Muscle layer of duodenum (tissue), 2 donors: Measurements from ENCODE around the gene NES.
A peak's percentile ranks its signal among the peaks of the same experiment; 100 is the strongest.

Source experiments
- H3K27ac ChIP-seq: one replicate; pipeline ENCODE4 v1.7.0; 2013; ENCODE audit warnings: mild to moderate bottlenecking, low read length
- H3K27me3 ChIP-seq: one replicate; pipeline ENCODE4 v1.7.0; 2013; ENCODE audit warnings: low read depth, mild to moderate bottlenecking, control low read depth, low read length
- H3K36me3 ChIP-seq, 2 donors: one replicate each; pipeline ENCODE4 v1.7.0; 2013; ENCODE audit warnings: low read length in 2 of 2, control low read depth in 1 of 2, mild to moderate bottlenecking in 1 of 2; ENCODE audit not compliant: insufficient read depth in 2 of 2, control insufficient read depth in 1 of 2
- H3K4me1 ChIP-seq, 2 donors: one replicate each; pipeline ENCODE4 v1.7.0; 2013; ENCODE audit warnings: low read length in 2 of 2, mild to moderate bottlenecking in 2 of 2, control low read depth in 1 of 2, moderate library complexity in 1 of 2; ENCODE audit not compliant: insufficient read depth in 2 of 2, control insufficient read depth in 1 of 2
- H3K4me3 ChIP-seq, 2 donors: one replicate each; pipeline ENCODE4 v1.7.0; 2013; ENCODE audit warnings: low read length in 2 of 2, low read depth in 1 of 2, mild to moderate bottlenecking in 1 of 2
- H3K9me3 ChIP-seq, 2 donors: one replicate each; pipeline ENCODE4 v1.7.0; 2013; ENCODE audit warnings: low read length in 2 of 2, control low read depth in 1 of 2, mild to moderate bottlenecking in 1 of 2; ENCODE audit not compliant: control insufficient read depth in 1 of 2
- donor health status: healthy.

The NES gene, protein sequence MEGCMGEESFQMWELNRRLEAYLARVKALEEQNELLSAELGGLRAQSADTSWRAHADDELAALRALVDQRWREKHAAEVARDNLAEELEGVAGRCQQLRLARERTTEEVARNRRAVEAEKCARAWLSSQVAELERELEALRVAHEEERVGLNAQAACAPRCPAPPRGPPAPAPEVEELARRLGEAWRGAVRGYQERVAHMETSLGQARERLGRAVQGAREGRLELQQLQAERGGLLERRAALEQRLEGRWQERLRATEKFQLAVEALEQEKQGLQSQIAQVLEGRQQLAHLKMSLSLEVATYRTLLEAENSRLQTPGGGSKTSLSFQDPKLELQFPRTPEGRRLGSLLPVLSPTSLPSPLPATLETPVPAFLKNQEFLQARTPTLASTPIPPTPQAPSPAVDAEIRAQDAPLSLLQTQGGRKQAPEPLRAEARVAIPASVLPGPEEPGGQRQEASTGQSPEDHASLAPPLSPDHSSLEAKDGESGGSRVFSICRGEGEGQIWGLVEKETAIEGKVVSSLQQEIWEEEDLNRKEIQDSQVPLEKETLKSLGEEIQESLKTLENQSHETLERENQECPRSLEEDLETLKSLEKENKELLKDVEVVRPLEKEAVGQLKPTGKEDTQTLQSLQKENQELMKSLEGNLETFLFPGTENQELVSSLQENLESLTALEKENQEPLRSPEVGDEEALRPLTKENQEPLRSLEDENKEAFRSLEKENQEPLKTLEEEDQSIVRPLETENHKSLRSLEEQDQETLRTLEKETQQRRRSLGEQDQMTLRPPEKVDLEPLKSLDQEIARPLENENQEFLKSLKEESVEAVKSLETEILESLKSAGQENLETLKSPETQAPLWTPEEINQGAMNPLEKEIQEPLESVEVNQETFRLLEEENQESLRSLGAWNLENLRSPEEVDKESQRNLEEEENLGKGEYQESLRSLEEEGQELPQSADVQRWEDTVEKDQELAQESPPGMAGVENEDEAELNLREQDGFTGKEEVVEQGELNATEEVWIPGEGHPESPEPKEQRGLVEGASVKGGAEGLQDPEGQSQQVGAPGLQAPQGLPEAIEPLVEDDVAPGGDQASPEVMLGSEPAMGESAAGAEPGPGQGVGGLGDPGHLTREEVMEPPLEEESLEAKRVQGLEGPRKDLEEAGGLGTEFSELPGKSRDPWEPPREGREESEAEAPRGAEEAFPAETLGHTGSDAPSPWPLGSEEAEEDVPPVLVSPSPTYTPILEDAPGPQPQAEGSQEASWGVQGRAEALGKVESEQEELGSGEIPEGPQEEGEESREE (N-terminal part only)

DNA sequence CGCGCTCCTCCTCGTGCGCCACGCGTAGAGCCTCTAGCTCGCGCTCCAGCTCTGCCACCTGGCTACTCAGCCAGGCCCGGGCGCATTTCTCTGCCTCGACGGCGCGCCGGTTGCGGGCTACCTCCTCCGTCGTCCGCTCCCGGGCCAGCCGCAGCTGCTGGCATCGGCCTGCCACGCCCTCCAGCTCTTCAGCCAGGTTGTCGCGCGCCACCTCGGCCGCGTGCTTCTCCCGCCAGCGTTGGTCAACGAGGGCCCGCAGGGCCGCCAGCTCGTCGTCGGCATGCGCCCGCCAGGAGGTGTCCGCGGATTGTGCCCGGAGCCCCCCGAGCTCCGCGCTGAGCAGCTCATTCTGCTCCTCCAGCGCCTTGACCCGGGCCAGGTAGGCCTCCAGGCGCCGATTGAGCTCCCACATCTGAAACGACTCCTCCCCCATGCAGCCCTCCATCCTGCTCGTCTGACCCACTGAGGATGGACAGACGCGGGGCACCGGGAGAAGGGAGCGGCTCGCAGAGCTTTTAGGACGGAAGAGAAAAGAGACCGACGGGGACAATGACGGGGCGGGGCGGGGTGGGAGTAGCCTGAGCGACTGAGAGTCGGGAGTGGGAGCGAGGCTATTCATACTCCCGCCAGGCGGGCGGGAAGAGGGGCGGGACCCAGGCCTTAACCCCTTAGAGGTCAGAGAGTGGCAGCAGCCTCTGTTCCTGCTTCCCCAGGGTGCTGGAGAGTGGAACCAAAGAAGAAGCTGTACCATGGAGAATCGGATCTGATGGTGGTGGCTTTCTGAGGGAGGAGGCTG, at the start of gene NES:
TSS of gene NES (minus strand) at position 588 of the 796 bp plus-strand sequence. CDS start at position 445, 143 bp downstream.
- Histone ChIP-seq H3K4me3 (peak within 1 kb of the TSS; percentile 60 to 69), H3K4me1 (peaks cover 6 to 35% of the 10 kb centered on the region in 2 donors), H3K27me3 (peaks cover 8% of the 10 kb centered on the region), H3K9me3 (no peaks in the 10 kb centered on the region), H3K27ac (peak within 1 kb of the TSS; percentile 39), H3K36me3 (no peaks in the 10 kb centered on the region)

DNA sequence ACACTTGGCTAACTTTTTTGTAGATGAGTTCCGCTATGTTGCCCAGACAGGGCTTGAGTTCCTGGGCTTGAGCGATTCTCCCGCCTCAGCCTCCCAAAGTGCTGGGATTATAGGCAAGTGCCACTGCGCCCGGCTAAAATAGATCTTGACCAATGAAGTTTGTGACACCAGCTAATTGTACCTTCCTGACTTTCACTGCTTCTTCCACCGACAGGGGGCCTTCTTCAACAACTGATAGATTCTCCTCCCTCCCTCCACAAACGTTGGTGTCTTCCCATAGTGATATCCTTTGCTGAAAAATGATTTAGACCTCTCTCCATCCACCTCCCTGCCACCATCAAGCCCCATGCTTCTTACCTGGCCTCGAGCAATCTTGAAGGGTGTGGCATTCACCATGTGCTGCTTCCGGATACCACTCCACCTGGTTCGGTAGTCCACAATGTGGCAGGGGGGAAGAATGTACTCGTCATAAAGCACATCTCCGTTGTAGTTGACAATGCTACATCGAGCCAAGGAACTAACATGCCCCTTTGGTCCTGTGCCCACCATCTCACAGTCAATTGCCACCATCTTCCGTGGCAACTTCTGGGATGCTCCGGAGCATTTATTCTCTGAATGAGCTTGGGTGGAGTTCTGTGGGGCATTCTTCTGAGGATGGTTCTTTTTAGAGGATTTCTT, 49.5 kb upstream of the NES start:
- Histone ChIP-seq H3K27me3 (no peaks in the 10 kb centered on the region), H3K27ac (no peak overlapping the region), H3K9me3 (no peaks in the 10 kb centered on the region), H3K4me3 (peak overlapping the region; percentile 94 to 96), H3K36me3 (peaks cover 21 to 25% of the 10 kb centered on the region in 2 donors), H3K4me1 (peaks cover 27 to 37% of the 10 kb centered on the region in 2 donors)

DNA sequence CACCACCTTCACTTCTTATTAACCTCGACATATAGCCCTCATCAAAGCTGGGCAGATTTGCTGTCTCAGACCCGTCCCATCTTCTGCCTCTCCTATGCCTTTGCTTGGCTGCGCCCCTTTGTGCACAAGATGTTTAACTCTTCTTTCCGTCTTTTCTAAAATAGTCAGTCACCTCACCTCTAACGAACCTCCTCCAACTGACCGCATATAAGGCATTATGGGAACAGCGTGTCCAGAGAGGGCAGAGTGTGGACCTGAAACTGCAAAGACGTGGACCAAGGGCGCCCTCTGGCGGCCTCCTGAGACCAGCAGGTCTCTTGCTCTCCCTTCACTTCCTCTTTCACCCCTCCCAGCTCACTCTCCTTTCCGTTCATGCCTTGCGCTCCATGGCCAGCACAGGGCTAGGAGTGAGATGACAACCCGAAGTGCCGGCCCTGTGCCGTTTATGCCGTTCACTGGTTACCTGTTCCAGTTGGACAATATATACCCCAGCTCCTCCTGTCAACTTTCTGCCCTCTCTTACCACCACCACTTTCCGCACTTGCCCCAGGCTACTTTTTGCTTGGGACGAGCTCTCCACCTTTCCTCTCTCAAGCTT, 48.6 kb upstream of the NES start:
- Histone ChIP-seq H3K36me3 (peaks cover 30 to 34% of the 10 kb centered on the region in 2 donors), H3K4me3 (peak overlapping the region; percentile 94 to 96), H3K9me3 (no peaks in the 10 kb centered on the region), H3K4me1 (peaks cover 27 to 37% of the 10 kb centered on the region in 2 donors), H3K27ac (no peak overlapping the region), H3K27me3 (no peaks in the 10 kb centered on the region)

DNA sequence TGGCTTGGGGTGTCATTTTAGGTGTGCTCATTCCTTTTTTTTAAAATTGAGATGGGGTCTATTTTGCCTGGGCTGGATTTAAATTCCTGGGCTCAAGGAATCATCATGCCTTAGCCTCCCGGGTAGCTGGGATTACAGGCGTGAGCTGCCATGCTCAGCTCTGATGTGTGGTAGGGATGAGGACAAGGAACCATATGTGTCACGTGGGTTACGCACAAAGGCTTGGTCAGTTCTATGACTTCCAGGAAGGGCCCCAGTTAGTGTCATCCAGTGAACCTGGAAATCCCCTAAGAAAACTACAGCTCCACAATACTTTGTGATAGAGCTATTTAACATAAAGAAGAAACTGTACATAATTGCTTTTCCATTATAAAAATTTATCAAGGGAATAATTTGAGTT, 44.3 kb upstream of the NES start:
- H3K9me3 ChIP-seq: no peaks in the 10 kb centered on the region
- peaks cover 33 to 46% of the 10 kb centered on the region in 2 donors for H3K36me3 ChIP-seq
- no peaks in the 10 kb centered on the region for H3K27me3 ChIP-seq
- no peak overlapping the region for H3K4me3 ChIP-seq
- no peak overlapping the region for H3K27ac ChIP-seq
- peaks cover 11 to 22% of the 10 kb centered on the region in 2 donors for H3K4me1 ChIP-seq

DNA sequence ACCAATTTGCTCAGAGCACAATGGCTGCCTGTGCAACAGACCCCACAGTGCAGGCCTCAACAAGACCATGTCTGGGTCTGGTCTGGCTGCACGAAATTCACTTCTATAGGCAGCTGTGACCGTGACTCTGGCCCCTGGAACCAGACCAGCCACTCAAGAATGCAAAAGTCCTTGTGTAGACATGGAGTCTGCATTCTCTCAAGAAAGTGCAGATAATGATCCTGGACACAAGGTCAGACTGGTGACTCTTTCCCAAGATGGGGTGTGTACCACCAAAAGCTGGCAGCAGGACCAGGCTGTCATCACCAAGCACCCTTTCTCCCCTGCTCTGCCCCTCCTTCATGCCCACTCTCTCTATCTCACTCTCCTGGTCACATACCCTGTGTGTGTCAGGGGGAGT, 43.9 kb upstream of the NES start:
- peaks cover 33 to 46% of the 10 kb centered on the region in 2 donors for H3K36me3 ChIP-seq

DNA sequence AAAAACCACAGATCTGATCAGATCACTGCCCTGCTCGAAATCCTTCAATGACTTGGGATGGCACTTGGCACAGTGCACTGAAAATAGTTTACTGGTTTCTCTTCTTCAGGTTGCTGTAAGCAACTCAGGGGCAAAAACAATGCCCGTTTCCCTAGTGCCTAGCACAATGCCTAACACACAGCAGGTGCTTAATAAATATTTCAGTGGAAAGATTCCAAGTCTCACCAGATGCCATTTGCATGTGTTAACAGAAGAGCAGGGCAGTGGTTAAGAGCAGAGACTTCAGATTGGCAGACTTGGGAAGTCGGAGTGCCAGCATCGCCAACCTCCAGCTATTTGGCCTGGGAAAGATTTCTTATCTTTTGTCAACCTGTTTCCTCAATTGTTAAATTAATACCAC, 40.1 kb upstream of the NES start:
- H3K4me1 ChIP-seq: peaks cover 0 to 7% of the 10 kb centered on the region in 2 donors
- H3K27me3 ChIP-seq: no peaks in the 10 kb centered on the region
- H3K4me3 ChIP-seq: no peak overlapping the region
- no peaks in the 10 kb centered on the region for H3K9me3 ChIP-seq
- H3K27ac ChIP-seq: no peak overlapping the region
- H3K36me3 ChIP-seq: peaks cover 15 to 28% of the 10 kb centered on the region in 2 donors

More for the DNA sequence above, 43.9 kb upstream of the NES start:
- H3K27me3 ChIP-seq: no peaks in the 10 kb centered on the region
- H3K27ac ChIP-seq: no peak overlapping the region
- H3K4me1 ChIP-seq: peaks cover 9 to 18% of the 10 kb centered on the region in 2 donors
- no peaks in the 10 kb centered on the region for H3K9me3 ChIP-seq
- H3K4me3 ChIP-seq: no peak overlapping the region

DNA sequence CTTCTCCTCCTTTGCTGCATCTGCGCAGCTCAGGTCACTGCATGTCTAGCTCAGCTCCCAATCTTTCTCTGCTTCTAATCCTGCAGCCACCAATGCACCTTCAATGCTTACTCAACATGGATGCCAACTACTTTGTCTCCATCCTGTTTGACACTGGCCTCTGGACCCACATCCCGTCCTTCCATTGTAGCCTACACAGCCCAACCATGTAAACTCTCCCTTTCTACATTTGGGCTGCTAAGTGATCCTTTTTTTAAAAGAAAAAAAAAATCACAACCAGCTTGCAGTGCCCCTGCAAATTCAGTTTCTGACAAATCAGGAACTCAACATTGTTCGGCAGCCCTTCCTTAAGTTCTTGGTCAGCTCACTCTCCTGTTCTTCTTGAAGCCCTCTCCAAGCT, 37.6 kb upstream of the NES start:
- H3K27me3 ChIP-seq: no peaks in the 10 kb centered on the region
- H3K4me1 ChIP-seq: peaks cover 4 to 31% of the 10 kb centered on the region in 2 donors
- H3K36me3 ChIP-seq: peaks cover 0 to 5% of the 10 kb centered on the region in 2 donors

DNA sequence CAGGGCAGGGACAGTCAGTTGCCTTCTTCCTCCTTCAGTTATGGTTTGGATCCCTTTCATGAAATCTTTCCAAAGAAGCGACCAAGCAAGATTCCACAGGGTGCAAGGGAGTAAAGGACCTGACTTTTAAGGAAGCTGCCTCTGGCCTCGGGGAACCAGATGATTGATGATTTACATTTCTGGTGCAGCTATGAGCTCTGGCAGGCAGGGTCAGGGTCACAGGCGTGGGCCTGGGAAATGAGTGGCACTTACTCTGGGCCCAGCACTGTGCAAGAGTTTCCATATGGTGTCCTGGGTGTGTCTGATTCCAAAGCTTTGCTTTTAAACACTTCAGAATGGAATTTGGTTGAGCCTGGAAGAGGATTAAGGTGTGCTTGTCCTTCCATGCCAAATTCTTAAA, 35.4 kb upstream of the NES start:
- Histone ChIP-seq H3K4me3 (no peak overlapping the region), H3K36me3 (peaks cover 0 to 3% of the 10 kb centered on the region in 2 donors), H3K9me3 (no peaks in the 10 kb centered on the region), H3K27ac (no peak overlapping the region), H3K27me3 (no peaks in the 10 kb centered on the region), H3K4me1 (peaks cover 10 to 47% of the 10 kb centered on the region in 2 donors)

More for the DNA sequence above, 37.6 kb upstream of the NES start:
- H3K4me3 ChIP-seq: no peak overlapping the region
- H3K9me3 ChIP-seq: no peaks in the 10 kb centered on the region
- no peak overlapping the region for H3K27ac ChIP-seq

DNA sequence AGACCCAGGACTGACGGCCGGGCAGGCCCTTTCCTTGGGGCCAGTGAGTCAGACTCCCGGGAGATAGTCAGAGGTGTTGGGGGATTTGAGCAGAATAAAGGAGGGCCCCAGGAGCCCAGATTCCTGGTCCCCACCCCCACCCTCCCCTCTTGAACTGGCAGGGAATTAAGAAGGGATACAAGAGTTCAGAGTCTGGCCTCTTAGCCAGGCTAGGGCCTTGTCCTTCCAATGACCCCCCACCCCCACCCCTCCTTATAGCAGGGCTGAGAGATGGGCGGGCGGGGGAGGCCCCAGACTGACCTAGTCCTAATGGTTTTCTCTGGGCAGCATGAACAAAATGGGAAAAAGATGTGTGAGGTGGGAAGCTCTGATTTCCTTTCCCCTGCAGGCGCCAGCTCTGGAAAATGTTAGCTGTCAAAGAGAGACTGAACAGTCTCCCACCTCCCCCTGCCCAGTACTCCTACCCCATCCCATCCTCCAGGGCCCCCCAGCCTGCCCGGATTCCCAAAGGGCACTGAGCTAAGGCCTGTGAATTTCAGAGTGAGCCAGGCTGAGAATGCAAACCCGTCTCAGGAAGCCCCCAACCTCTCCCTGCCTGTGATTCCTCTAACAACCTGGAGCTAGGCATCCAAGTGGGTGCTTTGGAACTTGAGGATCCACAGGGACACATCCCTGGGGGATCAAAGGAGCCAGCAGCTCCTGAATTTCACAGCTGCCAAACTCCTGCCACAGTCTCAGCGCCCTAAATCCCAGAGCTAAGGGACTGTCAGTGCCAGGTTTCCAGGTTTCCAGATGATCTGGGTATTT, 34.0 kb upstream of the NES start:
- Histone ChIP-seq H3K36me3 (peaks cover 0 to 3% of the 10 kb centered on the region in 2 donors), H3K4me1 (peaks cover 10 to 60% of the 10 kb centered on the region in 2 donors), H3K4me3 (no peak overlapping the region), H3K27ac (no peak overlapping the region), H3K9me3 (no peaks in the 10 kb centered on the region), H3K27me3 (no peaks in the 10 kb centered on the region)
